HCT116 (cell line): ENCODE measurements around the gene GPR15.

ENCODE experiments used
- ATF3 ChIP-seq: IDR thresholded peaks from 2 replicates; pipeline ENCODE4 v1.6.1; 2012
- CEBPB ChIP-seq: IDR thresholded peaks from 2 replicates; pipeline ENCODE4 v1.6.1; 2012; ENCODE audit warnings: low read depth
- CTCF ChIP-seq, 3 experiments: fragments of 200-600 bp in 1 of 3; sonication (generic) in 1 of 3; IDR thresholded peaks in 2 of 3; conservative IDR thresholded peaks in 1 of 3; 2 replicates each; pipeline ENCODE4 v1.5.1; 2012 to 2017; ENCODE audit warnings: low read depth in 2 of 3, low read length in 2 of 3, antibody characterized with exemption in 1 of 3, borderline replicate concordance in 1 of 3, control low read depth in 1 of 3, mild to moderate bottlenecking in 1 of 3, mixed read lengths in 1 of 3, mixed run types in 1 of 3, moderate library complexity in 1 of 3; ENCODE audit not compliant: insufficient read depth in 1 of 3
- JUND ChIP-seq: IDR thresholded peaks from 2 replicates; pipeline ENCODE4 v1.6.1; 2012
- MAX ChIP-seq: IDR thresholded peaks from 2 replicates; pipeline ENCODE4 v1.6.1; 2012
- SIN3A ChIP-seq: IDR thresholded peaks from 2 replicates; pipeline ENCODE4 v1.6.1; 2012; ENCODE audit warnings: low read depth
- TCF7L2 ChIP-seq: IDR thresholded peaks from 2 replicates; pipeline ENCODE4 v1.7.0; 2011; ENCODE audit warnings: borderline replicate concordance, inconsistent platforms; ENCODE audit not compliant: insufficient read depth, insufficient read length; ENCODE audit errors: extremely low read depth
- ZFX ChIP-seq: fragments of 450-650 bp; IDR thresholded peaks from 2 replicates; pipeline ENCODE4 v1.6.1; 2017

GRCh38 chr3:98530676-98531075 is 1.1 kb upstream of the GPR15 start:
- TF ChIP-seq CTCF (IDR thresholded peaks at IDR 0.05 in 2 of 3, conservative IDR thresholded peaks at IDR 0.05 in 1 of 3; ENCODE audit: borderline replicate concordance in 1 of 3, insufficient read depth in 1 of 3, low read depth in 2 of 3, low read length in 2 of 3) (no peak), TCF7L2 (no peak), MAX (no peak), CEBPB (no peak), JUND (no peak), SIN3A (no peak), ZFX (no peak), ATF3 (no peak)
